HL-60 (cell line): ENCODE results near the gene ATAD1.

Experiments used
- CTCF ChIP-seq: IDR thresholded peaks from one replicate; pipeline ENCODE4 v1.5.1; 2011; ENCODE audit warnings: low read length, control low read depth, inconsistent platforms; ENCODE audit not compliant: insufficient read depth
- GABPA ChIP-seq: IDR thresholded peaks from 2 replicates; pipeline ENCODE4 v1.6.1; 2012; ENCODE audit warnings: low read depth
- POLR2AphosphoS5 ChIP-seq: IDR thresholded peaks from 2 replicates; pipeline ENCODE4 v1.6.1; 2012; ENCODE audit warnings: low read depth
- REST ChIP-seq: IDR thresholded peaks from 2 replicates; pipeline ENCODE4 v1.6.1; 2012; ENCODE audit warnings: low read depth; ENCODE audit not compliant: insufficient replicate concordance

- TF ChIP-seq CTCF, result no peak
- no peak for TF ChIP-seq REST
- TF ChIP-seq GABPA, result no peak
- TF ChIP-seq POLR2AphosphoS5, result no peak
Observed at GRCh38 chr10:87729940-87730339, 88.1 kb downstream of the ATAD1 start.
